Measurements from ENCODE around the gene GPC6. TPM values are rescaled to one million over a fixed set of nuclear protein-coding genes. Genes with fewer than 3 reads are reported as not detected.

The GPC6 gene
- total RNA-seq, 4 donors from 2014 or later: 2.7 to 5.7 (median 4.4) TPM

DNA sequence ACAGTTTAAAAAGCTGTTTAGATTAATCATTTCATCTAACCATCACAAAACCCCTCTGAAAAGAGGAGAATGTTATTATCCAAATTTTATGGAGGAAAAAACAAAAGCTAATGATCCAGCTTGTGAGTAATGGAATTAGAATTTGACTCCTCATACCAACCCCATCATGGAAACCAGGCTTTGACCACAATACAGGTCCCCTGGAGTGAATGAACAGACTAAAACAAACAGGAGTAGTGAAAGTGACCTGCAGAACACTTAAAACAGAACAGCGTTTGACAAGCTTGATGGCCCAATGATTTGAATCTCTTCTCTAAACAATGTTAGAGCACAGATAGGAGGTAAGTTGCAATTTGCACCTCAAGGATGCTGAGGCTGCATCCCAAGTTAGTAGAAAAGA lies 1022.9 kb downstream of the GPC6 start:
- TF ChIP-seq POLR2A (IDR thresholded peaks at IDR 0.05) (no peak), POLR2AphosphoS5 (IDR thresholded peaks at IDR 0.05) (no peak), EP300 (IDR thresholded peaks at IDR 0.05) (no peak)
- TF ChIP-seq, protein P1, sequence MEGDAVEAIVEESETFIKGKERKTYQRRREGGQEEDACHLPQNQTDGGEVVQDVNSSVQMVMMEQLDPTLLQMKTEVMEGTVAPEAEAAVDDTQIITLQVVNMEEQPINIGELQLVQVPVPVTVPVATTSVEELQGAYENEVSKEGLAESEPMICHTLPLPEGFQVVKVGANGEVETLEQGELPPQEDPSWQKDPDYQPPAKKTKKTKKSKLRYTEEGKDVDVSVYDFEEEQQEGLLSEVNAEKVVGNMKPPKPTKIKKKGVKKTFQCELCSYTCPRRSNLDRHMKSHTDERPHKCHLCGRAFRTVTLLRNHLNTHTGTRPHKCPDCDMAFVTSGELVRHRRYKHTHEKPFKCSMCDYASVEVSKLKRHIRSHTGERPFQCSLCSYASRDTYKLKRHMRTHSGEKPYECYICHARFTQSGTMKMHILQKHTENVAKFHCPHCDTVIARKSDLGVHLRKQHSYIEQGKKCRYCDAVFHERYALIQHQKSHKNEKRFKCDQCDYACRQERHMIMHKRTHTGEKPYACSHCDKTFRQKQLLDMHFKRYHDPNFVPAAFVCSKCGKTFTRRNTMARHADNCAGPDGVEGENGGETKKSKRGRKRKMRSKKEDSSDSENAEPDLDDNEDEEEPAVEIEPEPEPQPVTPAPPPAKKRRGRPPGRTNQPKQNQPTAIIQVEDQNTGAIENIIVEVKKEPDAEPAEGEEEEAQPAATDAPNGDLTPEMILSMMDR (IDR thresholded peaks at IDR 0.05): no peak
- no peak overlapping the region for H3K27ac ChIP-seq
- WGBS: 63% methylated on average over 1 of the region's 1 CpG
- no peaks in the 10 kb centered on the region for H3K27me3 ChIP-seq
- no peaks in the 10 kb centered on the region for H3K9me3 ChIP-seq
- DNase-seq (ENCODE audit: low spot score in 2 of 2): no peak
- no peaks in the 10 kb centered on the region for H3K36me3 ChIP-seq
- H3K4me3 ChIP-seq: no peak overlapping the region
- H3K4me1 ChIP-seq: no peaks in the 10 kb centered on the region

DNA sequence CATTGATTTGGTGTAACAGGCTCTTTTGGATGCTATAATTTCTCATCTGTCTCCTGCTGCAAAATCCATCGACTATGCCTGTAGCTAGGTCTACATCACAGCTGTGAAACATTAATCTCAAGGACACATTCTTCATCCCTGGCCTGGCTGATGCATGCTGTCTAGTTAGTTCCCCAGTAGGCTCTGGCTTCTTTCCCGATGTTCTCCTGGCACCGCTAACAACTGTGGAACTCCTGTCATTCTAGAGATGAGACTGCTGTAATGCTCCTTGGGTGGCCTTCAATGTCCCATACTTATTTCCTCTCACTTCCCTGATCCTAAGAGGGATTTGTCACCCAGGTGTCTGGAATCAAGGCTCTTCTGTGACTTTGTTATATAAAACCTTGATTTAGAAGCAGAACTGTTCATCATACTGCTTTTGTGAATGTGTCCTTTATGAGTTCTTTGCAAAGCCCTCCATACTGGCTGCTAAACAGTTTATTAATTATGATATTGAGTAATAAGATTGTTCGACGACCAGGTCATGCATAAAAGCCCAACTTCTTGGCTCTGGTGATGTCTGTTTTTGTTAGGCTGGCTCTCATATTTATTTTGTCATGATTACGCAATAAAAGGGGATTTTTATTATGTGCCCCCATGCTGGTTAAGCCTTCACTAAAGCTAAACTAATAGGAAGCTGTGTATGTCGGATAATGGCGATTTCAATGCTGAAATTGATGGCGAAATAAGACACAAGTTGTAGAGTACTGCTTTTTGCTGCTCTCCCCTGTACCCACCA lies 1025.4 kb downstream of the GPC6 start:
- H3K36me3 ChIP-seq: no peaks in the 10 kb centered on the region
- no peak overlapping the region for H3K27ac ChIP-seq
- H3K9me3 ChIP-seq: no peaks in the 10 kb centered on the region
- TF ChIP-seq EP300 (IDR thresholded peaks at IDR 0.05) (no peak), POLR2A (IDR thresholded peaks at IDR 0.05) (no peak), POLR2AphosphoS5 (IDR thresholded peaks at IDR 0.05) (no peak)
- TF ChIP-seq, protein P1 (IDR thresholded peaks at IDR 0.05): no peak
- H3K4me1 ChIP-seq: no peaks in the 10 kb centered on the region
- no peaks in the 10 kb centered on the region for H3K27me3 ChIP-seq
- H3K4me3 ChIP-seq: no peak overlapping the region
- no peak for DNase-seq (ENCODE audit: low spot score in 2 of 2)
- WGBS: 62% methylated on average over 9 of the region's 9 CpGs

DNA sequence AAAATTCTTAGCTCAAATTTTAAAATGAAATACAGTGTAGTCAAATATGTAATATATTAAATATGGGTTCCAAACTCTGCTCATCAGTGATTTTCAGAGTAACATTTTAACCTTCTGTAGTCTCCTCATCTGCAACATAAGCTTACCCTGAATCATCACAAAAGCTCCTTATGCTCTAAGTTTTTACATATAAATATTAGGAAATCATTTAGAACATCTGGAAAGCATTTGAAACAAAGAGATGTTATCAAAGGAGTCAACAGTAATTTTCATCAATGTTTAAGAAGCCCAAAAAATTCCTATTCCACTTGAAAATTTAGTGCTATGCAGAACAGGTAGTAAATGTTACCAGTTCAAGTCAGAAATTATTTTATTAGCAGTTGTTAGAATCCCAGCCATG lies 1028.1 kb downstream of the GPC6 start:
- Histone ChIP-seq H3K27ac (no peak overlapping the region), H3K4me1 (no peaks in the 10 kb centered on the region), H3K9me3 (no peaks in the 10 kb centered on the region), H3K36me3 (no peaks in the 10 kb centered on the region), H3K4me3 (no peak overlapping the region), H3K27me3 (no peaks in the 10 kb centered on the region)
- no peak for DNase-seq (ENCODE audit: low spot score in 2 of 2)
- no peak for TF ChIP-seq POLR2AphosphoS5 (IDR thresholded peaks at IDR 0.05)
- no peak for TF ChIP-seq POLR2A (IDR thresholded peaks at IDR 0.05)
- no peak for TF ChIP-seq EP300 (IDR thresholded peaks at IDR 0.05)
- TF ChIP-seq, protein P1 (IDR thresholded peaks at IDR 0.05): no peak

DNA sequence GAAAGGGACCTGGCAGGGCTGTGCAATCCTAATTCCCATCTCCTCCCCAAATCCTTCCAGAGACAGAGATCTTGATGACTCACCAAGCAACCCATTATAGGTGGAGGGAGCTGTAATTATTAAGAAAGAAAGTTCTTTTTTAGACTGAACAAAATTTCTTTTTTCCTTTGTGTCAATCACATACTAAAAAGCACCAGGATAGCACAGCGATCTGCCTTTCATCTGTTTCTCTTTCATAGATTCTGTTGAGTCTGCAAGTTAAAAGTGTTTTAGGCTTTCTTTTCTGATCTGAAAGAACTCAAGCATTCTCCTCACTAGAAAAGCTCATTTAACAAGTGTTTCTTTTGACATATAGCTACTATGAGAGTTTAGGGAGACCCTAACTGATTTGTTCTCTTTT lies 1030.1 kb downstream of the GPC6 start:
- no peak for DNase-seq (ENCODE audit: low spot score in 2 of 2)
- H3K4me3 ChIP-seq: no peak overlapping the region
- H3K36me3 ChIP-seq: no peaks in the 10 kb centered on the region
- WGBS: 80% methylated on average over 1 of the region's 1 CpG
- no peaks in the 10 kb centered on the region for H3K27me3 ChIP-seq
- H3K4me1 ChIP-seq: no peaks in the 10 kb centered on the region
- no peak for TF ChIP-seq POLR2AphosphoS5 (IDR thresholded peaks at IDR 0.05)
- TF ChIP-seq, protein P1 (IDR thresholded peaks at IDR 0.05): no peak
- TF ChIP-seq POLR2A (IDR thresholded peaks at IDR 0.05): no peak
- no peak for TF ChIP-seq EP300 (IDR thresholded peaks at IDR 0.05)
- H3K9me3 ChIP-seq: no peaks in the 10 kb centered on the region
- no peak overlapping the region for H3K27ac ChIP-seq

DNA sequence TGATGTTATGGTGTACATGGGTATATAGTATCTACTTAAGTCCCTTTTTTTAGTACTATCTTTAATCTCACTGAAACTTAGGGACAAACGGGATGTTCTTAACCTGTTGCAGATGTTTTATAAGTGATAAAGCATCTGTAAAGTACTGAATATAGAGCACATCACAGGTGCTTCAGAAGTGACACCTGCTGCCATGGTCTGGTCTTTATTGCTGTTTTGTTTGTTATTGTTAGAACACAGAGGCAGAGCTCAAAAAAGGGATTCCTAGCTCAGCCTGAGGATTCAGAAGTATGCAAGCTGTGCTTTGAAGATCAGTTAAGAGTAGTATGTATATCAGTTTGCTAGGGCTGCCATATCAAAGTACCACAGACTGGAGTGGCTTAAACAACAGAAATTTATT lies 1033.4 kb downstream of the GPC6 start:
- TF ChIP-seq POLR2AphosphoS5 (IDR thresholded peaks at IDR 0.05): no peak
- TF ChIP-seq, protein P1 (IDR thresholded peaks at IDR 0.05): no peak
- TF ChIP-seq POLR2A (IDR thresholded peaks at IDR 0.05): no peak
- no peak for TF ChIP-seq EP300 (IDR thresholded peaks at IDR 0.05)
- H3K36me3 ChIP-seq: no peaks in the 10 kb centered on the region
- H3K27ac ChIP-seq: no peak overlapping the region
- 78% methylated on average over 1 of the region's 1 CpG for WGBS
- no peaks in the 10 kb centered on the region for H3K4me1 ChIP-seq
- H3K4me3 ChIP-seq: no peak overlapping the region
- no peak for DNase-seq (ENCODE audit: low spot score in 2 of 2)
- no peaks in the 10 kb centered on the region for H3K9me3 ChIP-seq
- no peaks in the 10 kb centered on the region for H3K27me3 ChIP-seq

Measured in suprapubic skin (tissue), 4 donors.